Nephron (organoid): ENCODE measurements around the gene IRF5.

Experiments
- H3K27ac Mint-ChIP-seq, 3 experiments: 2 replicates each; pipeline ENCODE4 v1.8.0; 2020; ENCODE audit warnings: mixed read lengths in 3 of 3, mild to moderate bottlenecking in 2 of 3, moderate library complexity in 1 of 3
- H3K27me3 Mint-ChIP-seq: 2 replicates; pipeline ENCODE4 v1.8.0; 2021; ENCODE audit warnings: low read depth, mild to moderate bottlenecking, moderate library complexity, mixed read lengths
- H3K36me3 Mint-ChIP-seq: 2 replicates; pipeline ENCODE4 v1.8.0; 2020; ENCODE audit warnings: low read depth, mixed read lengths
- H3K4me1 Mint-ChIP-seq: 2 replicates; pipeline ENCODE4 v1.8.0; 2020; ENCODE audit warnings: mixed read lengths
- H3K4me3 Mint-ChIP-seq, 3 experiments: 2 replicates each; pipeline ENCODE4 v1.8.0; 2020; ENCODE audit warnings: mild to moderate bottlenecking in 3 of 3, mixed read lengths in 3 of 3, moderate library complexity in 2 of 3
- H3K9me3 Mint-ChIP-seq: 2 replicates; pipeline ENCODE4 v1.8.0; 2020; ENCODE audit warnings: mixed read lengths
- TF ChIP-seq, protein P1 (sequence below), 3 experiments: fragments of 200-600 bp; sonication (generic); IDR thresholded peaks; one replicate each; pipeline ENCODE4 v1.5.0; 2021; ENCODE audit warnings: antibody characterized with exemption in 3 of 3; ENCODE audit not compliant: unreplicated experiment in 3 of 3

Gene IRF5, protein sequence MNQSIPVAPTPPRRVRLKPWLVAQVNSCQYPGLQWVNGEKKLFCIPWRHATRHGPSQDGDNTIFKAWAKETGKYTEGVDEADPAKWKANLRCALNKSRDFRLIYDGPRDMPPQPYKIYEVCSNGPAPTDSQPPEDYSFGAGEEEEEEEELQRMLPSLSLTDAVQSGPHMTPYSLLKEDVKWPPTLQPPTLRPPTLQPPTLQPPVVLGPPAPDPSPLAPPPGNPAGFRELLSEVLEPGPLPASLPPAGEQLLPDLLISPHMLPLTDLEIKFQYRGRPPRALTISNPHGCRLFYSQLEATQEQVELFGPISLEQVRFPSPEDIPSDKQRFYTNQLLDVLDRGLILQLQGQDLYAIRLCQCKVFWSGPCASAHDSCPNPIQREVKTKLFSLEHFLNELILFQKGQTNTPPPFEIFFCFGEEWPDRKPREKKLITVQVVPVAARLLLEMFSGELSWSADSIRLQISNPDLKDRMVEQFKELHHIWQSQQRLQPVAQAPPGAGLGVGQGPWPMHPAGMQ

DNA sequence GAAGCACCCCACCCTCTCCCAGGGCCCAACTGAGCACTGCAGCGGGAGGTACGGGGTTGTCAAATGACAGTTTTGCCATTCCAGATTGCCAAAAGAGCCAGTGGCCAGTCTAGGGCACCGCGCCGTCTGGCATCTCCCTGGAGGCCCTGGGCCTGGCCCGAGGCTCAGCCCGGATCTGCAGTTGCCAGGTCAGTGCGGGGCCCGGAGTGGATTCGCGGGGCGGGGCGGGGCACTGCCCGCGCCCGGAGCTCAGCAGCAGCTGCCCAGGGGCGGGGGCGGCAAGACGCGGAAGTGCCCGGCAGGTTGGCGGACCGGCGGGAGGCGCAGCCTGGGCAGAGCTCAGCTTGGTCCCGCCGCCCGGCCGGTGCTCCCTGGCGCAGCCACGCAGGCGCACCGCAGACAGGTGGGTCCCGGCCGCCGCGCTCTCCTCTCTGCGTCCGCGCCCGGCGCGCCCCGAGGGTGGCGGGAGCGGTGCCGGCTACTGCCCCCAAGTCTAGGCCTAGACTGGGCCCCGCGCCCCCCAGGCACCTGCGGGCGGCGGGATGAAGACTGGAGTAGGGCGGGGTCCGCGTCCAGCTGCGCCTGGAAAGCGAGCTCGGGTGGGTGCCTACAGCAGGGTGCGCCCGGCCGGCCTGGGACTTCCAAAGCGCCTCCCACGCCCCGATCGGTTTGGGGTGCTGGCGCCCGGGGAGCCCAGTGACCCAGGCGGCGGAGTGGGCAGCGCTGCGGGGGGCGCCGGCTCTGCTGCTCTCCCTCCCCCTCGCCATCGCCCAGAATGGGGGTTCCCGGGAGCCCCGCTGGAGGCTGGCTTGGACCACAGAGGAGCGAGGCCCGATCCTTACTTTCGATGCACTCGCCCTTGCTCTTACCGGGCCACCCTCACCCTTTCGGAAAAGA, at the start of gene IRF5:
Gene IRF5 (plus strand): TSS at position 281 of the 897 bp plus-strand sequence. CDS start 4,155 bp downstream, outside the sequence.
- TF ChIP-seq, protein P1, sequence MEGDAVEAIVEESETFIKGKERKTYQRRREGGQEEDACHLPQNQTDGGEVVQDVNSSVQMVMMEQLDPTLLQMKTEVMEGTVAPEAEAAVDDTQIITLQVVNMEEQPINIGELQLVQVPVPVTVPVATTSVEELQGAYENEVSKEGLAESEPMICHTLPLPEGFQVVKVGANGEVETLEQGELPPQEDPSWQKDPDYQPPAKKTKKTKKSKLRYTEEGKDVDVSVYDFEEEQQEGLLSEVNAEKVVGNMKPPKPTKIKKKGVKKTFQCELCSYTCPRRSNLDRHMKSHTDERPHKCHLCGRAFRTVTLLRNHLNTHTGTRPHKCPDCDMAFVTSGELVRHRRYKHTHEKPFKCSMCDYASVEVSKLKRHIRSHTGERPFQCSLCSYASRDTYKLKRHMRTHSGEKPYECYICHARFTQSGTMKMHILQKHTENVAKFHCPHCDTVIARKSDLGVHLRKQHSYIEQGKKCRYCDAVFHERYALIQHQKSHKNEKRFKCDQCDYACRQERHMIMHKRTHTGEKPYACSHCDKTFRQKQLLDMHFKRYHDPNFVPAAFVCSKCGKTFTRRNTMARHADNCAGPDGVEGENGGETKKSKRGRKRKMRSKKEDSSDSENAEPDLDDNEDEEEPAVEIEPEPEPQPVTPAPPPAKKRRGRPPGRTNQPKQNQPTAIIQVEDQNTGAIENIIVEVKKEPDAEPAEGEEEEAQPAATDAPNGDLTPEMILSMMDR (IDR thresholded peaks at IDR 0.05; ENCODE audit: unreplicated experiment in 3 of 3): no peak
- Mint-ChIP-seq H3K9me3 (no peaks in the 10 kb centered on the region), H3K27ac (no peak within 1 kb of the TSS), H3K27me3 (peaks cover 81% of the 10 kb centered on the region), H3K36me3 (no peaks in the 10 kb centered on the region), H3K4me3 (peak within 1 kb of the TSS; percentile 75 to 83 (median 78)), H3K4me1 (peaks cover 18% of the 10 kb centered on the region)

DNA sequence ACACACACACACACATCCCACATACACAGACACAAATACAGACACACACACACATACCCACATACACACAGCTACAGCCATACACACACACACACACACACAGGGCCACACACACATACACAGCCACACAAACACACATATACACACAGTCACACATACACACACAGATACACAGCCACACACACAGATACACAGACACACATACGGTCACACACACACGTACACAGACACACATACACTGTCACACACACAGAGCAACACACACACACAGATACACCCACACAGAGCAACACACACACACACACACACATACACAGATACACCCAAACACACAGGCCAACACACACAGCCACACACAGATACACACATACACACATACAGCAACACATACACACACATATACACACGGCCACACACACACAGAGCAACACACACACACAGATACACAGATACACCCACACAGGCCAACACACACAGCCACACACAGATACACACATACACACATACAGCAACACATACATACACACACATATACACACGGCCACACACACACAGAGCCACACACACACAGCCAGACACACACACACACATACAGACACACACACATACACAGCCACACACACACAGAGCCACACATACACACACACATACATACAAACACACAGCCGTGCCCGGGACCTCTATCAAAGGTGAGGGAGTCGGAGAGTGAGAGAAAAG, 49.5 kb upstream of the IRF5 start:
- Mint-ChIP-seq H3K4me1 (peaks cover 4% of the 10 kb centered on the region), H3K27me3 (peaks cover 8% of the 10 kb centered on the region), H3K27ac (no peak overlapping the region), H3K4me3 (no peak overlapping the region), H3K9me3 (no peaks in the 10 kb centered on the region), H3K36me3 (peaks cover 7% of the 10 kb centered on the region)
- TF ChIP-seq, protein P1 (IDR thresholded peaks at IDR 0.05; ENCODE audit: unreplicated experiment in 3 of 3): no peak

DNA sequence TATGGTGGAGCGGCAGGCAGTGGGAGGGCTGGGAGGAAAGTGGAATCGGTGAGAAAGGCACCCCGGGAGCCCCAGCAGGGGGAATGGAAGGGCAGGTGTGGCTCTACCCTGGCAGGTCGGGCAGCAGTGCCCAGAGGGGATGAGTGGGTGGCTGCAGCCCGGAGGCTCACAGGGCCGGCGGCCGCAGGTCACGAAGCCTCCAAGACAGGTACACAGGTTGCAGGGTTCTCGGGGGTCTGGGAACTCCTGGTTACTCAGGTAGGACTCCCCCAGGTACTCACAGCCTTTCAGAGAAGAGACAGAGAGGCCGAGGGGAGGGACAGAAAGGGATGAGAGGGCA, 49.0 kb upstream of the IRF5 start:
- Mint-ChIP-seq H3K36me3 (peaks cover 7% of the 10 kb centered on the region), H3K27ac (no peak overlapping the region), H3K9me3 (no peaks in the 10 kb centered on the region), H3K27me3 (peaks cover 8% of the 10 kb centered on the region), H3K4me1 (peaks cover under 1% of the 10 kb centered on the region), H3K4me3 (no peak overlapping the region)
- TF ChIP-seq, protein P1 (IDR thresholded peaks at IDR 0.05; ENCODE audit: unreplicated experiment in 3 of 3): no peak

DNA sequence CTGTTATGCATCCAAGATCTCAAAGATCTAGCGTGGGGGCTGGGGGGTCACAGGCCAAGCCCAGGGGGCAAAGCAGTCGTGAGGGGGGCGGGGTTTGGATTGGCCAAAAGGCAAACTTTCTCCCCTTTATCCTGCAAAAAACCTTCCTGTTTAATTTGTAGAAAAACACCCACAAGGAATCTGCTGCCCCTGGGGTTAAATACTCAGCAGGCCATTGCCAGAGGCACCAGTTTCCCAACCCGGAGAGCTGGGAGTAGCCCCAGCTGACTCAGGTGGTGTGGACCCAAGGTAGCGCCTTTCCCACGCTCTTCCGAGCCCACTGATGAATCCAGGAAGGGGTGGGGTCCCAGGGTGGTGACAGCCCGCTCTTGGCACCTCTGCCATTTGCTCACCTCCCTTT, 48.6 kb upstream of the IRF5 start:
- peaks cover 7% of the 10 kb centered on the region for H3K36me3 Mint-ChIP-seq
- peaks cover 8% of the 10 kb centered on the region for H3K27me3 Mint-ChIP-seq
- H3K4me1 Mint-ChIP-seq: no peaks in the 10 kb centered on the region
- H3K4me3 Mint-ChIP-seq: no peak overlapping the region
- H3K9me3 Mint-ChIP-seq: no peaks in the 10 kb centered on the region
- TF ChIP-seq, protein P1 (IDR thresholded peaks at IDR 0.05; ENCODE audit: unreplicated experiment in 3 of 3): no peak
- no peak overlapping the region for H3K27ac Mint-ChIP-seq

DNA sequence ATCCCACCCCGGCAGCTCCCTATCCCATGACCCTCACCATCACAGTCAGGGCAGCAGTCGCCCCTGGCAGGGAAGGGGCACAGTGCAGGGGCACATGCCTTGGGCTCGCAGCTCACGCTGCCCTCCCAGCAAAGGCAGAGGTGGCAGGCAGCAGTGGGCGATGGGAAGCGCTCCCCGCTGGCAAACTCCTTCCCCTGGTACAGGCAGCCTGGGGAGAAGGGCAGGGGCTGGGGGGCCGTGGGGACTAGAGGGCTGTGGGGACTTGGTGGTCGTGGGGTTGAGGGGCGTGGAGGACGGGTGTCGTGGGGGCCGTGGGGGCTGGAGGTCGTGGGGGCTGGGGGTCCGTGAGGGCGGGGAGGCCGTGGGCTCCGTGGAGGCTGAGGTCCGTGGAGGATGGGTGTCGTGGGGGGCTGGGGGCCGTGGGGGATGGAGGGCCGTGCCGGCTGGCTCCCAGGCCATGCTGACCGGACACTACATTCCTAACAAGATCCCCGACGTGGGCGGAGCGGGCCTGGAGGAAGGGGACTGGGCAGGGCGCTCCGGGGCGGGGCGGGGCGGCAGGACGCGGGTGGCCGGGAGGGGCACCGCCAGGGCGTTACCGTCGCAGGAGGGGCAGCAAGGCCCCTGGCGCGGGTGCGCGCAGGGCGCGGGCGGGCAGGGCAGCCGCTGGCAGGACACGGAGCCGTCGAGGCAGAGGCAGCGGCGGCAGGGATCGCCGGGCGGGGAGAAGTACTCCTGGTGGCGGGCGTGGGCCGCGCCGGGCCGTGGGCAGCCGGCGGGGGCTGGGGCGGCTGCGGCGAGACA, 47.2 kb upstream of the IRF5 start:
- Mint-ChIP-seq H3K36me3 (peaks cover 7% of the 10 kb centered on the region), H3K9me3 (no peaks in the 10 kb centered on the region), H3K27ac (no peak overlapping the region), H3K27me3 (peaks cover 8% of the 10 kb centered on the region), H3K4me3 (no peak overlapping the region), H3K4me1 (no peaks in the 10 kb centered on the region)
- TF ChIP-seq, protein P1 (IDR thresholded peaks at IDR 0.05; ENCODE audit: unreplicated experiment in 3 of 3): no peak
